GM12891 (cell line): ENCODE data around the gene LCT.
"Not testable (repeated sequence)": the region's sequence is repeated elsewhere in the genome, so short reads cannot be mapped to it uniquely, and the experiment has no call there.

Experiments used
- POLR2A ChIP-seq: IDR thresholded peaks from 2 replicates; pipeline ENCODE4 v1.6.1; 2011; ENCODE audit warnings: low read depth, low read length, control low read depth
- POLR2AphosphoS5 ChIP-seq: IDR thresholded peaks from 2 replicates; pipeline ENCODE4 v1.6.1; 2011; ENCODE audit warnings: low read depth, low read length, control low read depth
- SPI1 ChIP-seq: IDR thresholded peaks from 2 replicates; pipeline ENCODE4 v1.6.1; 2011; ENCODE audit warnings: low read depth, low read length, control low read depth
- TAF1 ChIP-seq: IDR thresholded peaks from 2 replicates; pipeline ENCODE4 v1.6.1; 2011; ENCODE audit warnings: low read depth, low read length, control low read depth

DNA sequence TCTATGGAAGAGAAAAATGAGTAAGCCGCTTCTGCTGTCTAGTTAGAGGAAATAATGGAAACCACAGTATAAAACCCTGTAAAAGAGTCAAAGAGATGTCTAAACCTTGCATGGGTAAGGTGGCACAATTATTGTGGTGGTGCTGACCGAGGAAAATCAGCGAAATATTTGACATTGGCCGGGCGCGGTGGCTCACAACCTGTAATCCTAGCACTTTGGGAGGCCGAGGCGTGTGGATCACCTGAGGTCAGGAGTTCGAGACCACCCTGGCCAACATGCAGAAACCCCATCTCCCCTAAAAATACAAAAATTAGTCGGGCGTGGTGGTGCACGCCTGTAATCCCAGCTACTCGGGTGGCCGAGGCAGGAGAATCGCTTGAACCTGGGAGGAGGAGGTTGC, 39.8 kb upstream of the LCT start:
- not testable (repeated sequence) for TF ChIP-seq POLR2A, POLR2AphosphoS5, TAF1, SPI1
